OCI-LY7 (cell line): ENCODE data around the gene OR2T34. TPM values are rescaled to one million over a fixed set of nuclear protein-coding genes. Genes with fewer than 3 reads are reported as not detected.

Experiments
- small RNA-seq: library from RNA; depleted of rRNA; stranded (forward); fragments of <200 nt; gene quantifications from one replicate; pipeline ENCODE3, GENCODE V24; 2014
- total RNA-seq, 2 experiments: library from RNA; depleted of rRNA in 1 of 2; stranded (reverse); fragments of >200 nt in 1 of 2; shearing (Covaris generic) in 1 of 2; gene quantifications; 2 replicates each; pipeline ENCODE4 v1.2.3, GENCODE V29; 2014 to 2022

Gene OR2T34
- total RNA-seq, 2 experiments from 2014 or later, result not detected

Small RNA genes within 50 kb of the gene (small RNA-seq; reads per million reads assigned to genes)
- not detected for gene RF00019

Other genes with a start within 250 kb of the OR2T34 start
- gene OR14C36, start 226.0 kb downstream of the OR2T34 start, total RNA-seq (2014; rRNA removed; shearing (Covaris generic)), result not detected in 2 replicates
- not detected in 2 replicates for gene OR14C36, start 226.0 kb downstream of the OR2T34 start, total RNA-seq (2022)
- gene OR2T4, start 213.1 kb downstream of the OR2T34 start, total RNA-seq (2014; rRNA removed; shearing (Covaris generic)), result not detected in 2 replicates
- gene OR2T4, start 213.1 kb downstream of the OR2T34 start, total RNA-seq (2022), result not detected in 2 replicates
- gene OR2T6, start 199.0 kb downstream of the OR2T34 start, total RNA-seq (2014; rRNA removed; shearing (Covaris generic)), result not detected in 2 replicates
- gene OR2T6, start 199.0 kb downstream of the OR2T34 start, total RNA-seq (2022), result not detected in 2 replicates
- gene OR2T1, start 171.7 kb downstream of the OR2T34 start, total RNA-seq (2014; rRNA removed; shearing (Covaris generic)), result not detected in 2 replicates
- not detected in 2 replicates for gene OR2T1, start 171.7 kb downstream of the OR2T34 start, total RNA-seq (2022)
- not detected in 2 replicates for gene OR2T2, start 129.1 kb downstream of the OR2T34 start, total RNA-seq (2014; rRNA removed; shearing (Covaris generic))
- not detected in 2 replicates for gene OR2T2, start 129.1 kb downstream of the OR2T34 start, total RNA-seq (2022)
- gene OR2T3, start 101.4 kb downstream of the OR2T34 start, total RNA-seq (2014; rRNA removed; shearing (Covaris generic)), result not detected in 2 replicates
- gene OR2T3, start 101.4 kb downstream of the OR2T34 start, total RNA-seq (2022), result not detected in 2 replicates
- gene OR2T5, start 86.2 kb downstream of the OR2T34 start, total RNA-seq (2014; rRNA removed; shearing (Covaris generic)), result not detected in 2 replicates
- not detected in 2 replicates for gene OR2T5, start 86.2 kb downstream of the OR2T34 start, total RNA-seq (2022)
- not detected in 2 replicates for gene OR2G6, start 66.7 kb downstream of the OR2T34 start, total RNA-seq (2014; rRNA removed; shearing (Covaris generic))
- gene OR2G6, start 66.7 kb downstream of the OR2T34 start, total RNA-seq (2022), result not detected in 2 replicates
- gene OR2T29, start 12.0 kb downstream of the OR2T34 start, total RNA-seq (2014; rRNA removed; shearing (Covaris generic)), result not detected in 2 replicates
- not detected in 2 replicates for gene OR2T29, start 12.0 kb downstream of the OR2T34 start, total RNA-seq (2022)
- not detected in 2 replicates for gene OR2T10, start 22.9 kb upstream of the OR2T34 start, total RNA-seq (2014; rRNA removed; shearing (Covaris generic))
- gene OR2T10, start 22.9 kb upstream of the OR2T34 start, total RNA-seq (2022), result not detected in 2 replicates
- gene OR2T11, start 60.3 kb upstream of the OR2T34 start, total RNA-seq (2014; rRNA removed; shearing (Covaris generic)), result not detected in 2 replicates
- 0.13 TPM in 1 of 2 replicates, not detected in the other for gene OR2T11, start 60.3 kb upstream of the OR2T34 start, total RNA-seq (2022)
- not detected in 2 replicates for gene OR2T35, start 70.5 kb upstream of the OR2T34 start, total RNA-seq (2014; rRNA removed; shearing (Covaris generic))
- gene OR2T35, start 70.5 kb upstream of the OR2T34 start, total RNA-seq (2022), result not detected in 2 replicates
- gene OR2T27, start 80.8 kb upstream of the OR2T34 start, total RNA-seq (2014; rRNA removed; shearing (Covaris generic)), result not detected in 2 replicates
- not detected in 2 replicates for gene OR2T27, start 80.8 kb upstream of the OR2T34 start, total RNA-seq (2022)
- gene OR14I1, start 128.0 kb upstream of the OR2T34 start, total RNA-seq (2014; rRNA removed; shearing (Covaris generic)), result not detected in 2 replicates
- gene OR14I1, start 128.0 kb upstream of the OR2T34 start, total RNA-seq (2022), result not detected in 2 replicates
- gene LYPD8, start 181.0 kb upstream of the OR2T34 start, total RNA-seq (2014; rRNA removed; shearing (Covaris generic)), result not detected in 2 replicates
- not detected in 2 replicates for gene LYPD8, start 181.0 kb upstream of the OR2T34 start, total RNA-seq (2022)